ENCODE data around the gene PRM3.
"Not testable (repeated sequence)": the region's sequence is repeated elsewhere in the genome, so short reads cannot be mapped to it uniquely, and the experiment has no call there.

The PRM3 gene

GRCh38 chr16:11303405-11304138 lies 30.1 kb upstream of the PRM3 start:
- DNase-seq, result peak; percentile 22

GRCh38 chr16:11302977-11303376 lies 29.5 kb upstream of the PRM3 start:
- DNase-seq, result peak; percentile 33

- DNase-seq, result no peak
Observed at GRCh38 chr16:11301645-11302501, 28.4 kb upstream of the PRM3 start.

- no peak for DNase-seq
Observed at GRCh38 chr16:11300560-11300892, 27.1 kb upstream of the PRM3 start.

- no peak for DNase-seq
Observed at GRCh38 chr16:11299865-11300559, 26.6 kb upstream of the PRM3 start.

GRCh38 chr16:11298950-11299547 lies 25.6 kb upstream of the PRM3 start:
- not testable (repeated sequence) for DNase-seq

- no peak for DNase-seq
Observed at GRCh38 chr16:11298143-11298900, 24.9 kb upstream of the PRM3 start.

- DNase-seq, result peak; percentile 74
Observed at GRCh38 chr16:11297492-11298142, 24.2 kb upstream of the PRM3 start.

GRCh38 chr16:11296706-11297491 lies 23.5 kb upstream of the PRM3 start:
- DNase-seq, result peak; percentile 31

GRCh38 chr16:11296351-11296705 lies 22.9 kb upstream of the PRM3 start:
- DNase-seq, result no peak

GRCh38 chr16:11295672-11296071 lies 22.2 kb upstream of the PRM3 start:
- DNase-seq, result no peak

GRCh38 chr16:11292076-11292748 lies 18.8 kb upstream of the PRM3 start:
- no peak for DNase-seq

GRCh38 chr16:11291091-11291703 lies 17.8 kb upstream of the PRM3 start:
- DNase-seq, result peak; percentile 62

- no peak for DNase-seq
Observed at GRCh38 chr16:11290102-11290893, 16.9 kb upstream of the PRM3 start.

- not testable (repeated sequence) for DNase-seq
Observed at GRCh38 chr16:11289696-11290095, 16.3 kb upstream of the PRM3 start.

- no peak for DNase-seq
Observed at GRCh38 chr16:11289202-11289601, 15.8 kb upstream of the PRM3 start.

GRCh38 chr16:11285842-11286241 lies 12.4 kb upstream of the PRM3 start:
- no peak for DNase-seq

- DNase-seq, result no peak
Observed at GRCh38 chr16:11283820-11284248, 10.4 kb upstream of the PRM3 start.

All from eye (tissue), 1 donor.